ENCODE measurements around the gene DENND2D. TPM values are rescaled to one million over a fixed set of nuclear protein-coding genes. Genes with fewer than 3 reads are reported as not detected.
"Not testable (repeated sequence)": the region's sequence is repeated elsewhere in the genome, so short reads cannot be mapped to it uniquely, and the experiment has no call there.

DENND2D gene
- total and polyA plus RNA-seq, 5 experiments from 2014 or later, result 161 to 395 (median 274) TPM

GRCh38 chr1:111220302-111220890 lies 19.9 kb upstream of the DENND2D start:
- Mint-ChIP-seq H3K4me1 (peaks cover 60 to 99% (median 92%) of the 10 kb centered on the region in 4 donors), H3K27me3 (peaks cover 0 to 3% (median 0%) of the 10 kb centered on the region in 5 donors), H3K27ac (peak overlapping the region; percentile 87 to 99 (median 96)), H3K9me3 (peaks cover 0 to 10% (median 0%) of the 10 kb centered on the region in 9 donors), H3K36me3 (no peaks in the 10 kb centered on the region), H3K4me3 (peak overlapping the region; percentile 29 to 95 (median 78))
- DNase-seq (no peak), ATAC-seq (no peak)
- POLR2A ChIA-PET, result interaction anchor here (1.5 to 23.4 kb wide), 7 partner anchors 9 to 256 kb away, joined by 4 to 1200 read pairs (median 7); partner anchors contain the start of genes ATP5PB, CEPT1, DENND2D and DRAM2

DNA sequence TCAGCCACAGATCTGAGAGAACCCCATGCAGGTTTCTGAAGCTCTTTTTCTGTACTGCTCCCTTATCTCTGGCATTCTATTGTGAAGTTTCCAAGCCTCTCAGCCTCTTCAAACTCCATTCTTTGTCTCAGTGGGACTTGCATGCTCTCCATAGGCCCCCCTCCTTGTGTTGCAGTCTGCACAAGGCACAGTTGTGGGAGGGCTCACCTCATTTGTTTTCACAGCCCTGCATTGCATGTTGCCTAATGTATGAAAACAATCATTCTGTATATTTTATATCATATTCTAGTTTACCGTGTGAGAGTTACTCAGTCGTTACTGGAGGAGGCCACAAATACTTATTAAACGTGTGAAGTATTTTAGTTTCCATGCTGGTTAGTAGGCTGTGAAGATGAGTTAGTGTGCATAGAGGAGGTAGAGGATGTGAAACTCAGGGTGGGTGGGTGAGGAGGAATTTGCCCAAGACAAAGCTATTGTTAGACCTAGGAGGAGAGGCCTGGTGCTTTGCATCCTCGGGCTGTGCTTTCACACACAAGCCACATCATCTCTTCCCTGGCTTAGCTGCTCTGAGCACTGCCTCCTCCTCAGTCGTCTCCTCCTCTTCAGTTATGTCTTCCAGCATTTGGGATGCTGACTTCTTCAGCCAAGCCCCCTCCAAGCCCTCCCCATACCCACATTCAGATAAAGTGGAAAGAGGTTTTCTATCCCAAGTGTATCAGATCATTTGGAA lies 19.3 kb upstream of the DENND2D start:
- Mint-ChIP-seq H3K4me1 (peaks cover 63 to 99% (median 93%) of the 10 kb centered on the region in 4 donors), H3K4me3 (peak overlapping the region; percentile 29 to 95 (median 73)), H3K27me3 (peaks cover 0 to 3% (median 0%) of the 10 kb centered on the region in 5 donors), H3K36me3 (no peaks in the 10 kb centered on the region), H3K27ac (peak overlapping the region; percentile 87 to 99 (median 96)), H3K9me3 (peaks cover 0 to 10% (median 0%) of the 10 kb centered on the region in 9 donors)
- DNase-seq (no peak), ATAC-seq (peak in 1 of 2 donors; percentile 1)
- POLR2A ChIA-PET, result interaction anchor here (0.8 to 23.4 kb wide), 7 partner anchors 13 to 255 kb away, joined by 3 to 1200 read pairs (median 7); partner anchors contain the start of genes ATP5PB, CEPT1, DENND2D and DRAM2

- Mint-ChIP-seq H3K4me3 (peak overlapping the region; percentile 40 to 95 (median 76)), H3K36me3 (no peaks in the 10 kb centered on the region), H3K27me3 (peaks cover 0 to 3% (median 0%) of the 10 kb centered on the region in 5 donors), H3K9me3 (peaks cover 0 to 10% (median 0%) of the 10 kb centered on the region in 9 donors), H3K27ac (peak overlapping the region; percentile 87 to 99 (median 96)), H3K4me1 (peaks cover 68 to 100% (median 95%) of the 10 kb centered on the region in 4 donors)
- POLR2A ChIA-PET, result interaction anchor here (0.8 to 23.4 kb wide), 8 partner anchors 8 to 127 kb away, joined by 3 to 1200 read pairs (median 5); partner anchors contain the start of genes CEPT1, CHI3L2, DENND2D and DRAM2
- peak in 1 of 2 donors; percentile 1 for ATAC-seq
- DNase-seq, result no peak
Observed at GRCh38 chr1:111218701-111219556, 18.5 kb upstream of the DENND2D start.

- ATAC-seq (no peak), DNase-seq (no peak)
- Mint-ChIP-seq H3K9me3 (peaks cover 0 to 10% (median 0%) of the 10 kb centered on the region in 9 donors), H3K27me3 (peaks cover 0 to 3% (median 0%) of the 10 kb centered on the region in 5 donors), H3K27ac (peak overlapping the region; percentile 87 to 99 (median 96)), H3K4me1 (peaks cover 68 to 100% (median 98%) of the 10 kb centered on the region in 4 donors), H3K36me3 (no peaks in the 10 kb centered on the region), H3K4me3 (peak overlapping the region in 9 of 10 donors; percentile 44 to 95 (median 81))
- POLR2A ChIA-PET, result interaction anchor here (0.6 to 23.4 kb wide), 11 partner anchors 8 to 543 kb away, joined by 3 to 1200 read pairs (median 4); partner anchors contain the start of genes CEPT1, CHI3L2, DENND2D and DRAM2
Observed at GRCh38 chr1:111217183-111217910, 16.9 kb upstream of the DENND2D start.

GRCh38 chr1:111216751-111217150 lies 16.3 kb upstream of the DENND2D start:
- Mint-ChIP-seq H3K4me3 (peak overlapping the region; percentile 44 to 95 (median 78)), H3K27ac (peak overlapping the region; percentile 87 to 99 (median 96)), H3K9me3 (peaks cover 0 to 10% (median 0%) of the 10 kb centered on the region in 9 donors), H3K4me1 (peaks cover 63 to 100% (median 97%) of the 10 kb centered on the region in 4 donors), H3K36me3 (no peaks in the 10 kb centered on the region), H3K27me3 (peaks cover 0 to 3% (median 0%) of the 10 kb centered on the region in 5 donors)
- POLR2A ChIA-PET, result interaction anchor here (0.8 to 23.4 kb wide), 7 partner anchors 9 to 118 kb away, joined by 3 to 1200 read pairs (median 5); partner anchors contain the start of genes CEPT1, CHI3L2, DENND2D and DRAM2
- no peak for ATAC-seq
- DNase-seq, result no peak

DNA sequence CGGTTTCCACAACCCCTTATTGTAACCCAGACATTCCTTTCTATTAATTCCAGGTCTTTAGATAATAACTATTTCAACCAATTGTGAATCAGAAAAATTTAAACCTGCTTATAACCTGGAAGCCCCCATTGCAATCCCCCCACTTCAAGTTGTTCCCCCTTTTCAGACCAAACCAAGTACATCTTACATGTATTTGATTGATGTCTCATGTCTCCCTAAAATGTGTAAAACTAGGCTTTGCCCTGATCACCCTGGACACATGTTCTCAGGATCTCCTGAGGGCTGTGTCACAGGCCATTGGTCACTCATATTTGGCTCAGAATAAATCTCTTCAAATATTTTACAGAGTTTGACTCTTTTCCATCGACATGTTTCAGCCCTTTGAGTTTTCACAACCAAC lies 14.8 kb upstream of the DENND2D start:
- Mint-ChIP-seq H3K9me3 (peaks cover 0 to 10% (median 0%) of the 10 kb centered on the region in 9 donors), H3K27ac (peak overlapping the region; percentile 87 to 99 (median 96)), H3K4me1 (peaks cover 57 to 96% (median 89%) of the 10 kb centered on the region in 4 donors), H3K4me3 (peak overlapping the region; percentile 44 to 95 (median 78))
- not testable (repeated sequence) for ATAC-seq, H3K27me3 Mint-ChIP-seq, DNase-seq, H3K36me3 Mint-ChIP-seq
- POLR2A ChIA-PET, result interaction anchor here (0.6 to 23.4 kb wide), 13 partner anchors 7 to 343 kb away, joined by 3 to 1200 read pairs (median 7); partner anchors contain the start of genes CEPT1, CHI3L2, DENND2D and DRAM2

DNA sequence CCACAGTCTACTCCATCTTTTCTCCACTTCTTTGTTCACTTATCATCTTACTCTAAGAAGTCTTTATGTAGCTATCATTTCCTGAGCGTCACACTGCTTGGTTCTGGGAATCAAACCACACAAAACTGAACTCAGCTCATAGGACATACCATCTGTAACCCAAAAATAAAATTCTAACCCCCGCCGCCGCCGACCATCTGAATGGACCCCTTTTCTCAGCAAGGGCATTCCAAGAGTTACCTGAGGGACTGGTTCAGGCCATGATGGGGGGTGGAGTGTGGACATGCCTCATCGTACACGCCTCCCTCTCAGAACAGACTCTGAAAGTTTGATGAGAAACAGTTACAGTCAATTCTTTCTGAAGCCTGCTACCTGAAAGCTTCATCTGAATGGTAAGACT lies 14.4 kb upstream of the DENND2D start:
- peaks cover 0 to 3% (median 0%) of the 10 kb centered on the region in 5 donors for H3K27me3 Mint-ChIP-seq
- ATAC-seq (peak; percentile 21 to 50), DNase-seq (peak in 7 of 10 donors; percentile 42 to 70 (median 50))
- peak overlapping the region; percentile 44 to 95 (median 78) for H3K4me3 Mint-ChIP-seq
- peak overlapping the region; percentile 87 to 99 (median 96) for H3K27ac Mint-ChIP-seq
- H3K9me3 Mint-ChIP-seq, result peaks cover 0 to 10% (median 0%) of the 10 kb centered on the region in 9 donors
- peaks cover 55 to 96% (median 89%) of the 10 kb centered on the region in 4 donors for H3K4me1 Mint-ChIP-seq
- POLR2A ChIA-PET, result interaction anchor here (1.3 to 23.4 kb wide), 8 partner anchors 8 to 131 kb away, joined by 3 to 1200 read pairs (median 10); partner anchors contain the start of genes CEPT1, CHI3L2, DENND2D and DRAM2
- no peaks in the 10 kb centered on the region for H3K36me3 Mint-ChIP-seq

DNA sequence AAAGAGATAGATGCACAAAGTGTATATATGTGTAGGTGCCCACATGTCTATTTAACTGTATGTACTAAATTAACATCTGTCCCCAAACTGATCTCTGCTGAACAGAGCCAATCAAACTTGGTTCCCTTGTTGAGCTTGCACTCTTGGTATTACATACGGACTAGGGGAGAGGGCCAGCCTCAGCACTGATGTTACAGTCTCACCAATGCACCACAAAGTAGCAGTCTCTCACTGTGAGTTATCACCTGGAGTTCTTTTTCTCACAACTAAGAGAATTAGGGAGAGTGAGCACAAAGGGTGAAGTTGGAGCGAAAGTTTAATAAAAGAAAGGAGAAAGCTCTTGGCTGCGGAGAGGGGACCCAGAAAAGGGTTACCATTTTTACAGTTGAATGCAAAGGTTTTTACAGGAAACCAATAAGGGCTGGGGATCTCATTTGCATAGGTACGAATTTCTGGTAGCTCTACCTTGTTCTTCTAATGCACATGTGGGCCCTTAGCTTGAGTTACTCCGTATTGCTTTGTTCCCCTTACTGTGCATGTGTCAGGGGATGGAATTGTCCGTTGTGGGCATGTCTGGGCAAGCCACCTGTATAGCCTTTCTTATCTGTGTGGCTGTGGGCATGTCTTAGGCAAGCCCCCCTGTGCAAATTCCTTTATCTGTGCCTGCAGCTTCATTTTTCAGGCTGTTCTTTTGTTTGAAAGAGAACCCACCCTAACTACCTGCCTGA lies 13.8 kb upstream of the DENND2D start:
- H3K4me1 Mint-ChIP-seq, result peaks cover 55 to 95% (median 89%) of the 10 kb centered on the region in 4 donors
- H3K27me3 Mint-ChIP-seq, result peaks cover 0 to 3% (median 0%) of the 10 kb centered on the region in 5 donors
- H3K9me3 Mint-ChIP-seq, result peaks cover 0 to 10% (median 0%) of the 10 kb centered on the region in 9 donors
- DNase-seq, result no peak
- peak overlapping the region; percentile 87 to 99 (median 96) for H3K27ac Mint-ChIP-seq
- H3K4me3 Mint-ChIP-seq, result peak overlapping the region; percentile 44 to 95 (median 78)
- no peaks in the 10 kb centered on the region for H3K36me3 Mint-ChIP-seq
- ATAC-seq, result no peak
- POLR2A ChIA-PET, result interaction anchor here (1.3 to 23.4 kb wide), 4 partner anchors 9 to 31 kb away, joined by 6 to 1200 read pairs (median 26); partner anchors contain the start of genes CHI3L2 and DENND2D

DNA sequence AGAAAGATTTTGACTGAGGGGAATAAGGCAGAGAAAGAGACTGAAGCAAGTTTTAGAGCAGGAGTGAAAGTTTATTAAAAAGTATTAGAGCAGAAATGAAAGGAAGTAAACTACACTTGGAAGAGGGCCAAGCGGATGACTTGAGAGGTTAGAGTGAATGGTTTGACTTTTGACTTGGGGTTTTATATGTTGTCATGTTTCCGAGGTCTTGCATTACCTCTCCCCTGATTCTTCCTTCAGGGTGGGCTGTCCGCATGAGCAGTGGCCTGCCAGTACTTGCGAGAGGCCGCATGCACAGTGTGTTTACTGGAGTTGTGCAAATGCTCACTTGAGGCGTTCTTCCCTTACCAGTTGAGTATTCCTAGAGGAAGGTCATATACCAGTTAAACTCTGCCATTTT lies 13.0 kb upstream of the DENND2D start:
- peaks cover 0 to 3% (median 0%) of the 10 kb centered on the region in 5 donors for H3K27me3 Mint-ChIP-seq
- DNase-seq (peak in 1 of 10 donors; percentile 48), ATAC-seq (no peak)
- peak overlapping the region; percentile 76 to 99 (median 96) for H3K27ac Mint-ChIP-seq
- H3K4me1 Mint-ChIP-seq, result peaks cover 55 to 94% (median 89%) of the 10 kb centered on the region in 4 donors
- peaks cover 0 to 9% (median 0%) of the 10 kb centered on the region in 9 donors for H3K9me3 Mint-ChIP-seq
- peak overlapping the region; percentile 44 to 95 (median 78) for H3K4me3 Mint-ChIP-seq
- no peaks in the 10 kb centered on the region for H3K36me3 Mint-ChIP-seq
- POLR2A ChIA-PET, result interaction anchor here (1.3 to 23.4 kb wide), 2 partner anchors 18 to 30 kb away, joined by 8 to 1200 read pairs; partner anchors contain the start of gene DENND2D

Measured in naive thymus-derived CD8-positive, alpha-beta T cell (primary cell).